GM23338 (cell line): ENCODE measurements around the gene IL36B. TPM values are rescaled to one million over a fixed set of nuclear protein-coding genes. Genes with fewer than 3 reads are reported as not detected.

Experiments
- ATAC-seq: fragments of 200-7000 bp; cut with Tn5 transposase; 3 replicates; pipeline ENCODE4 v1.9.1; 2020
- DNase-seq: peaks from one replicate; pipeline ENCODE4 v3.0.0-alpha.2; 2015; ENCODE audit warnings: low spot score
- H2AFZ ChIP-seq: fragments of 200-600 bp; sonication (generic); 2 replicates; pipeline ENCODE4 v1.8.0; 2016; ENCODE audit warnings: antibody characterized with exemption, mild to moderate bottlenecking, moderate library complexity
- H3F3A ChIP-seq: fragments of 200-600 bp; sonication (generic); replicated peaks from 2 replicates; pipeline ENCODE4 v1.8.0; 2017; ENCODE audit warnings: antibody characterized with exemption, mixed run types, low read depth
- H3K27ac ChIP-seq: fragments of 200-600 bp; sonication (generic); 2 replicates; pipeline ENCODE4 v1.6.1; 2016; ENCODE audit warnings: low read depth
- H3K27me3 ChIP-seq: fragments of 200-600 bp; sonication (generic); 2 replicates; pipeline ENCODE4 v1.8.0; 2016; ENCODE audit warnings: mild to moderate bottlenecking, mixed run types, moderate library complexity; ENCODE audit not compliant: insufficient read depth
- H3K36me3 ChIP-seq: fragments of 200-600 bp; sonication (generic); 2 replicates; pipeline ENCODE4 v1.8.0; 2016; ENCODE audit warnings: mild to moderate bottlenecking; ENCODE audit not compliant: insufficient read depth
- H3K4me1 ChIP-seq: fragments of 200-600 bp; sonication (generic); 2 replicates; pipeline ENCODE4 v1.8.0; 2016; ENCODE audit warnings: mild to moderate bottlenecking, moderate library complexity; ENCODE audit not compliant: insufficient read depth
- H3K4me2 ChIP-seq: fragments of 200-600 bp; sonication (generic); 2 replicates; pipeline ENCODE4 v1.7.1; 2017; ENCODE audit warnings: mixed run types
- H3K4me3 ChIP-seq: fragments of 200-600 bp; sonication (generic); 2 replicates; pipeline ENCODE4 v1.6.1; 2016; ENCODE audit warnings: mixed run types
- H3K79me2 ChIP-seq: fragments of 200-600 bp; sonication (generic); replicated peaks from 2 replicates; pipeline ENCODE4 v1.8.0; 2017; ENCODE audit warnings: mild to moderate bottlenecking; ENCODE audit not compliant: insufficient read depth
- H3K9me2 ChIP-seq: fragments of 200-600 bp; sonication (generic); 2 replicates; pipeline ENCODE4 v1.8.0; 2017; ENCODE audit not compliant: insufficient read depth
- H4K20me1 ChIP-seq: fragments of 200-600 bp; sonication (generic); replicated peaks from 2 replicates; pipeline ENCODE4 v1.8.0; 2017; ENCODE audit warnings: mild to moderate bottlenecking; ENCODE audit not compliant: insufficient read depth
- H3K27ac Mint-ChIP-seq: 2 replicates; pipeline ENCODE4 v1.8.0; 2020; ENCODE audit warnings: inconsistent platforms, mild to moderate bottlenecking, moderate library complexity, mixed read lengths
- H3K27me3 Mint-ChIP-seq: 3 replicates; pipeline ENCODE4 v1.8.0; 2022; ENCODE audit warnings: low read depth, mild to moderate bottlenecking, moderate library complexity, mixed read lengths, inconsistent platforms; ENCODE audit not compliant: insufficient read depth, poor library complexity
- H3K36me3 Mint-ChIP-seq: 3 replicates; pipeline ENCODE4 v1.8.0; 2021; ENCODE audit warnings: low read depth, mild to moderate bottlenecking, inconsistent platforms, moderate library complexity, mixed read lengths
- H3K4me1 Mint-ChIP-seq: 3 replicates; pipeline ENCODE4 v1.8.0; 2020; ENCODE audit warnings: mild to moderate bottlenecking, inconsistent platforms, mixed read lengths
- H3K4me3 Mint-ChIP-seq: 3 replicates; pipeline ENCODE4 v1.8.0; 2021; ENCODE audit warnings: moderate library complexity, mild to moderate bottlenecking, inconsistent platforms, mixed read lengths
- H3K9me3 Mint-ChIP-seq: 3 replicates; pipeline ENCODE4 v1.8.0; 2020; ENCODE audit warnings: moderate library complexity, mild to moderate bottlenecking, inconsistent platforms, mixed read lengths
- CREB1 ChIP-seq: fragments of 250-450 bp; sonication (Bioruptor Pico); IDR thresholded peaks from 2 replicates; pipeline ENCODE4 v1.5.0; 2020; ENCODE audit warnings: low read depth, mild to moderate bottlenecking, moderate library complexity
- CTCF ChIP-seq, 2 experiments: fragments of 200-600 bp in 1 of 2; sonication (generic) in 1 of 2; conservative IDR thresholded peaks; 2 replicates each; pipeline versions ENCODE4 v1.5.1 to v1.6.1; 2016 to 2017; ENCODE audit warnings: antibody characterized with exemption in 2 of 2, low read depth in 2 of 2, mild to moderate bottlenecking in 2 of 2, moderate library complexity in 1 of 2
- ETS1 ChIP-seq: IDR thresholded peaks from 2 replicates; pipeline ENCODE4 v1.6.1; 2016; ENCODE audit warnings: antibody characterized with exemption
- EZH2 ChIP-seq: fragments of 200-600 bp; sonication (generic); IDR thresholded peaks from one replicate; pipeline ENCODE4 v1.8.0; 2017; ENCODE audit warnings: antibody characterized with exemption, mild to moderate bottlenecking, low read depth; ENCODE audit not compliant: unreplicated experiment
- EZH2phosphoT487 ChIP-seq: fragments of 200-600 bp; sonication (generic); IDR thresholded peaks from one replicate; pipeline ENCODE4 v1.8.1; 2018; ENCODE audit warnings: antibody characterized with exemption; ENCODE audit not compliant: unreplicated experiment
- JUNB ChIP-seq: IDR thresholded peaks from one replicate; pipeline ENCODE4 v1.6.1; 2016; ENCODE audit warnings: antibody characterized with exemption; ENCODE audit not compliant: unreplicated experiment
- NANOG ChIP-seq: IDR thresholded peaks from 2 replicates; pipeline ENCODE4 v1.6.1; 2016; ENCODE audit warnings: antibody characterized with exemption, borderline replicate concordance
- POLR2AphosphoS5 ChIP-seq: IDR thresholded peaks from 2 replicates; pipeline ENCODE4 v1.6.1; 2016; ENCODE audit warnings: antibody characterized with exemption, low read depth
- REST ChIP-seq: IDR thresholded peaks from one replicate; pipeline ENCODE4 v1.6.1; 2018; ENCODE audit warnings: antibody characterized with exemption; ENCODE audit not compliant: unreplicated experiment
- STAT1 ChIP-seq: IDR thresholded peaks from one replicate; pipeline ENCODE4 v1.6.1; 2016; ENCODE audit warnings: antibody characterized with exemption; ENCODE audit not compliant: unreplicated experiment
- ZNF114 ChIP-seq: fragments of 250-450 bp; sonication (Bioruptor Pico); IDR thresholded peaks from 2 replicates; pipeline ENCODE4 v1.5.0; 2020; ENCODE audit warnings: mild to moderate bottlenecking, moderate library complexity
- ZNF331 ChIP-seq: fragments of 250-450 bp; sonication (Bioruptor Pico); IDR thresholded peaks from 2 replicates; pipeline ENCODE4 v1.5.0; 2020; ENCODE audit warnings: low read depth, mild to moderate bottlenecking, moderate library complexity
- ZNF462 ChIP-seq: fragments of 250-450 bp; sonication (Bioruptor Pico); IDR thresholded peaks from 2 replicates; pipeline ENCODE4 v1.5.0; 2020; ENCODE audit warnings: mild to moderate bottlenecking, moderate library complexity
- polyA plus RNA-seq: library from polyadenylated mRNA; unstranded; fragments of >200 nt; fragmentation: Nextera tagmentation; extraction: Ambion mirVana; gene quantifications from 2 replicates; pipeline ENCODE4 v1.2.1, GENCODE V29; 2016
- total RNA-seq: library from RNA; depleted of rRNA; stranded (reverse); fragments of >200 nt; shearing (Covaris generic); gene quantifications from 2 replicates; pipeline ENCODE4 v1.2.3, GENCODE V29; 2014

The IL36B gene
- total and polyA plus RNA-seq, 2 experiments from 2014 or later: not detected

- H3K4me2 ChIP-seq: no peak overlapping the region
- H4K20me1 ChIP-seq: no peaks in the 10 kb centered on the region
- ATAC-seq: no peak
- no peak for DNase-seq
- Mint-ChIP-seq H3K4me3 (no peak overlapping the region), H3K4me1 (no peaks in the 10 kb centered on the region; the same call in 2 of the 3 replicates), H3K9me3 (peaks cover 18% of the 10 kb centered on the region), H3K36me3 (peaks cover 3% of the 10 kb centered on the region; the same call in 1 of the 3 replicates), H3K27me3 (peaks cover 5% of the 10 kb centered on the region), H3K27ac (no peak overlapping the region)
- no peaks in the 10 kb centered on the region for H3K79me2 ChIP-seq
- H3K27ac ChIP-seq: no peak overlapping the region
- TF ChIP-seq ZNF331 (CRISPR knock-in tag): no peak
- TF ChIP-seq CREB1 (CRISPR knock-in tag): no peak
- no peak for TF ChIP-seq ZNF114 (CRISPR knock-in tag)
- TF ChIP-seq POLR2AphosphoS5: no peak
- no peak for TF ChIP-seq ETS1
- no peak for TF ChIP-seq REST
- TF ChIP-seq STAT1: no peak
- no peak for TF ChIP-seq ZNF462 (CRISPR knock-in tag)
- no peak for TF ChIP-seq EZH2phosphoT487
- TF ChIP-seq CTCF (conservative IDR thresholded peaks at IDR 0.05; ENCODE audit: low read depth in 2 of 2): no peak
- TF ChIP-seq JUNB: no peak
- no peak for TF ChIP-seq NANOG
- no peak for TF ChIP-seq EZH2
- 0 out of 2 replicates have a peak, but pooled peaks cover 4% of the 10 kb centered on the region for H3K9me2 ChIP-seq
- no peaks in the 10 kb centered on the region for H3K4me1 ChIP-seq
- no peaks in the 10 kb centered on the region for H3K27me3 ChIP-seq
- no peak overlapping the region for H3K4me3 ChIP-seq
- no peak overlapping the region for H2AFZ ChIP-seq
- no peaks in the 10 kb centered on the region for H3F3A ChIP-seq
- H3K36me3 ChIP-seq: no peaks in the 10 kb centered on the region
Measured at GRCh38 chr2:113015042-113015441, 37.6 kb downstream of the IL36B start.
